ENCODE results near the gene APBB2.

- TF ChIP-seq POLR2A (IDR thresholded peaks at IDR 0.05; ENCODE audit: extremely low read depth, insufficient read length) = no peak
- TF ChIP-seq MYC (IDR thresholded peaks at IDR 0.05; ENCODE audit: low read depth, low read length) = no peak
- no peak for TF ChIP-seq CTCF (IDR thresholded peaks at IDR 0.05; ENCODE audit: low read depth, low read length)
- TF ChIP-seq MAX (IDR thresholded peaks at IDR 0.05; ENCODE audit: low read depth, low read length) = no peak
These were observed 39.9 kb downstream of the APBB2 start for GRCh38 chr4:41174444-41174843.

Data from NB4 (cell line).